ENCODE data around the gene DPEP2NB.

The DPEP2NB gene, protein sequence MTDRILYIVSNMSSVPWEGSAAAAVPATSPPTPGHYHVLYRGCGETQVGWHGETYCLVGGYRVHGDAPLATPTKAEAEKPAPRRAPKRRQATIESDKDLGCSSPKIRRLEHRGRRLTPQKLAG

DNA sequence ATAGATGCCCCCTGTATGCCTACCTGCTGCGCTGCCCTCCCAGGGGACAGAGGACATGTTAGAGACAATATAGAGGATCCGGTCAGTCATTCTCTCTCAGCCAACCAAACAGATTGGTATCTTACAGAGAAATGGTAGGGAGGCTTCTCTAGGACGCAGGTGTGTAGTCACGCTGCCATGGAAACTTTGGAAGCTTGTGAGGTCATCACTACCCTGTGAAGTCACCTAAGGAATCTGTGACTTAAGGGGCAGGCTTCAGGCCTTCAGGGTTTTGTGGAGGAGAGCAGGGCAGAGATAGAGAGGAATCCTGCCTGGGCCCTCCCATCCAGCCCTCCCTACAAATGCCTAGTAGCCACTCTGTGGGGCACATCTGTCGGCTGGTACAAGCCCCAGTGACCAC, at the start of gene DPEP2NB:
Gene DPEP2NB, minus strand, starts transcription at position 231 of the 400 bp plus-strand sequence. Its CDS starts 141 bp downstream, at position 90.
- TF ChIP-seq, protein P1, sequence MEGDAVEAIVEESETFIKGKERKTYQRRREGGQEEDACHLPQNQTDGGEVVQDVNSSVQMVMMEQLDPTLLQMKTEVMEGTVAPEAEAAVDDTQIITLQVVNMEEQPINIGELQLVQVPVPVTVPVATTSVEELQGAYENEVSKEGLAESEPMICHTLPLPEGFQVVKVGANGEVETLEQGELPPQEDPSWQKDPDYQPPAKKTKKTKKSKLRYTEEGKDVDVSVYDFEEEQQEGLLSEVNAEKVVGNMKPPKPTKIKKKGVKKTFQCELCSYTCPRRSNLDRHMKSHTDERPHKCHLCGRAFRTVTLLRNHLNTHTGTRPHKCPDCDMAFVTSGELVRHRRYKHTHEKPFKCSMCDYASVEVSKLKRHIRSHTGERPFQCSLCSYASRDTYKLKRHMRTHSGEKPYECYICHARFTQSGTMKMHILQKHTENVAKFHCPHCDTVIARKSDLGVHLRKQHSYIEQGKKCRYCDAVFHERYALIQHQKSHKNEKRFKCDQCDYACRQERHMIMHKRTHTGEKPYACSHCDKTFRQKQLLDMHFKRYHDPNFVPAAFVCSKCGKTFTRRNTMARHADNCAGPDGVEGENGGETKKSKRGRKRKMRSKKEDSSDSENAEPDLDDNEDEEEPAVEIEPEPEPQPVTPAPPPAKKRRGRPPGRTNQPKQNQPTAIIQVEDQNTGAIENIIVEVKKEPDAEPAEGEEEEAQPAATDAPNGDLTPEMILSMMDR (conservative IDR thresholded peaks at IDR 0.05; ENCODE audit: low read length) = no peak
- no peak for TF ChIP-seq EZH2phosphoT487 (IDR thresholded peaks at IDR 0.05; ENCODE audit: borderline replicate concordance)
- no peaks in the 10 kb centered on the region for H3K27me3 ChIP-seq (ENCODE audit: insufficient read depth, low read length, poor library complexity, severe bottlenecking)
- H3K4me2 ChIP-seq (ENCODE audit: low read depth, low read length, poor library complexity, severe bottlenecking) = no peak within 1 kb of the TSS
- peaks cover 4% of the 10 kb centered on the region for H3K4me1 ChIP-seq (ENCODE audit: insufficient read depth, low read length, poor library complexity, severe bottlenecking)
- no peaks in the 10 kb centered on the region for H3F3A ChIP-seq (ENCODE audit: low read depth)
- H3K79me2 ChIP-seq (ENCODE audit: insufficient read depth, low read length) = no peaks in the 10 kb centered on the region
- no peaks in the 10 kb centered on the region for H3K9me2 ChIP-seq (replicated peaks; ENCODE audit: low read depth, low read length)
- no peak within 1 kb of the TSS for H3K4me3 ChIP-seq (ENCODE audit: low read length, poor library complexity, severe bottlenecking)
- H4K20me1 ChIP-seq (ENCODE audit: insufficient read depth, low read length, poor library complexity, severe bottlenecking) = no peaks in the 10 kb centered on the region
- no peaks in the 10 kb centered on the region for H3K9me3 ChIP-seq (ENCODE audit: insufficient read depth, low read depth, low read length)
- H3K36me3 ChIP-seq (ENCODE audit: insufficient read depth, low read length) = no peaks in the 10 kb centered on the region
- no peak within 1 kb of the TSS for H3K9ac ChIP-seq (ENCODE audit: low read depth, low read length, poor library complexity, severe bottlenecking)
- no peak within 1 kb of the TSS for H2AFZ ChIP-seq (ENCODE audit: low read length)

DNA sequence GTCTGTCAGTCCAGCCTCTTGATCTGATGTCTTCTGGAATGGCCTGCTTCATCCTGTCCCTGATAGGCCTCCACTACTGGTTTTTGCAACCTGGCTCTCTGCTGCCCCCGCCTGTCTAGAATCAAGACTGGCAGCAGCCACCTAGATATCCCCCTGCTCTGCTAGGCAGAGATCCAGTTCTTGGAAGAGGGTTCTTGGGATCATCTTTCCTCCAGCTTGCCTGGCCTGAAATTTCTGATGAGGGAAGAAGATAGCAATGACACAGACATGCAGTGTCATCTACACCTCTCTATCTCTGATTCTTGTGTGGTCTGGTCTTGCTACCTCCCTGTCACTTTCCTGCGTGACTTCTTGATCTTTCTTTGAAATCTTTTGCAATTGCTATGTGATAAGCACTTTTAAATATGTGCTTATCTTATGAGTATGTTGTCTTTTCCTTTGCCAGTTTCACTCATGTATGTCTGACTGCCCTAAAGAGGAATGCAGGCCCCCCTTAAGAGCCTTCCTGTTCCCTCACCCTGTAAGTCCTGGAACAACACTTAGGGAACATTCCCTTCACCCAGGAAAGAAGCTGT, 49.2 kb upstream of the DPEP2NB start:
- Histone ChIP-seq H3K27me3 (ENCODE audit: insufficient read depth, low read length, poor library complexity, severe bottlenecking) (no peaks in the 10 kb centered on the region), H3K9me3 (ENCODE audit: insufficient read depth, low read depth, low read length) (no peaks in the 10 kb centered on the region), H3F3A (ENCODE audit: low read depth) (no peaks in the 10 kb centered on the region), H3K4me3 (ENCODE audit: low read length, poor library complexity, severe bottlenecking) (no peak overlapping the region), H3K79me2 (ENCODE audit: insufficient read depth, low read length) (no peaks in the 10 kb centered on the region), H3K4me1 (ENCODE audit: insufficient read depth, low read length, poor library complexity, severe bottlenecking) (peaks cover 42% of the 10 kb centered on the region), H4K20me1 (ENCODE audit: insufficient read depth, low read length, poor library complexity, severe bottlenecking) (no peaks in the 10 kb centered on the region), H3K36me3 (ENCODE audit: insufficient read depth, low read length) (no peaks in the 10 kb centered on the region), H2AFZ (ENCODE audit: low read length) (no peak overlapping the region), H3K9ac (ENCODE audit: low read depth, low read length, poor library complexity, severe bottlenecking) (peak overlapping the region; percentile 40), H3K9me2 (replicated peaks; ENCODE audit: low read depth, low read length) (no peaks in the 10 kb centered on the region), H3K4me2 (ENCODE audit: low read depth, low read length, poor library complexity, severe bottlenecking) (no peak overlapping the region)
- TF ChIP-seq, protein P1 (conservative IDR thresholded peaks at IDR 0.05; ENCODE audit: low read length) = peak; percentile 92
- no peak for TF ChIP-seq EZH2phosphoT487 (IDR thresholded peaks at IDR 0.05; ENCODE audit: borderline replicate concordance)

DNA sequence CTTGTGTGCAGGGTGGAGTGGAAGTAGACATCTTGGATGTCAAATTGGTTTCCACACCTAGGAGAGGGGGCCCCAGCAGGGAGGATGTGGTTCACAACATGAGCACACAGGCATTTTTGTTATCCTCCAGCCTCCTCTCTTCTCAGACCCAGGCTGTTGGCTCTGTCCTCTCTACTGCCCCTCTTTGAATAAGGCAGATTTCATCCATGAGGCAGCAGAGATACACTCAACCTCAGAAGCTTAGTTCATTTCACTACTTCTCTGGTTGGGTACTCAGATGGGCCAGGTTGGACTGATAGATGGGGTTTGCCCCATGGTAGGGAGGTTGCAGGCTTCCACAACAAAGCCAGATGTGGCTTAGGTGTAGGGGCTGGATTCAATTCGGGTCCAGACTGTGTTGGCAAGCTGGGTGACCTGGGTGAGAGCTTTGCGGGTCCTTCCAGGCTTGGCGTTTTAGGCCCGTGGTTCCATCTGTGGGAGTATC, 47.2 kb upstream of the DPEP2NB start:
- H3K9me3 ChIP-seq (ENCODE audit: insufficient read depth, low read depth, low read length) = no peaks in the 10 kb centered on the region
- H3K27me3 ChIP-seq (ENCODE audit: insufficient read depth, low read length, poor library complexity, severe bottlenecking) = no peaks in the 10 kb centered on the region
- no peak for TF ChIP-seq EZH2phosphoT487 (IDR thresholded peaks at IDR 0.05; ENCODE audit: borderline replicate concordance)
- TF ChIP-seq, protein P1 (conservative IDR thresholded peaks at IDR 0.05; ENCODE audit: low read length) = no peak; the same call in 1 of the 2 replicates
- no peak overlapping the region for H3K4me3 ChIP-seq (ENCODE audit: low read length, poor library complexity, severe bottlenecking)
- no peaks in the 10 kb centered on the region for H3F3A ChIP-seq (ENCODE audit: low read depth)
- no peaks in the 10 kb centered on the region for H4K20me1 ChIP-seq (ENCODE audit: insufficient read depth, low read length, poor library complexity, severe bottlenecking)
- H3K79me2 ChIP-seq (ENCODE audit: insufficient read depth, low read length) = no peaks in the 10 kb centered on the region
- peak overlapping the region; percentile 46; the same call in 1 of the 2 replicates for H2AFZ ChIP-seq (ENCODE audit: low read length)
- H3K36me3 ChIP-seq (ENCODE audit: insufficient read depth, low read length) = peaks cover 7% of the 10 kb centered on the region; the same call in 1 of the 2 replicates
- H3K9ac ChIP-seq (ENCODE audit: low read depth, low read length, poor library complexity, severe bottlenecking) = peak overlapping the region; percentile 40
- peak overlapping the region; percentile 49 for H3K4me2 ChIP-seq (ENCODE audit: low read depth, low read length, poor library complexity, severe bottlenecking)
- H3K4me1 ChIP-seq (ENCODE audit: insufficient read depth, low read length, poor library complexity, severe bottlenecking) = peaks cover 39% of the 10 kb centered on the region
- no peaks in the 10 kb centered on the region for H3K9me2 ChIP-seq (replicated peaks; ENCODE audit: low read depth, low read length)

All from Loucy (cell line).